Upper lobe of left lung (tissue), 6 donors: ENCODE measurements around the gene RIGI. TPM values are rescaled to one million over a fixed set of nuclear protein-coding genes. Genes with fewer than 3 reads are reported as not detected.

ENCODE experiments used
- ATAC-seq, 2 donors: fragments of 200-7000 bp; cut with Tn5 transposase; one replicate each; pipeline ENCODE4 v1.9.1; 2022; ENCODE audit warnings: mild to moderate bottlenecking in 2 of 2, moderate library complexity in 2 of 2; ENCODE audit not compliant: low FRiP score in 2 of 2
- DNase-seq, 2 donors: peaks; one replicate each; pipeline ENCODE4 v3.0.0-alpha.2; 2019 to 2020
- H3K27ac ChIP-seq, 4 donors: fragments of 200-600 bp; sonication (generic); one replicate each; pipeline ENCODE4 v1.5.1; 2016 to 2019
- H3K27me3 ChIP-seq, 4 donors: fragments of 200-600 bp; sonication (generic); one replicate each; pipeline ENCODE4 v1.5.1; 2017 to 2019
- H3K36me3 ChIP-seq, 4 donors: fragments of 200-600 bp; sonication (generic); one replicate each; pipeline ENCODE4 v1.5.1; 2016 to 2019
- H3K4me1 ChIP-seq, 4 donors: fragments of 200-600 bp; sonication (generic); one replicate each; pipeline ENCODE4 v1.5.1; 2018 to 2019
- H3K4me3 ChIP-seq, 4 donors: fragments of 200-600 bp; sonication (generic); one replicate each; pipeline ENCODE4 v1.5.1; 2017 to 2019; ENCODE audit warnings: mild to moderate bottlenecking in 2 of 4, moderate library complexity in 1 of 4
- H3K9me3 ChIP-seq, 4 donors: fragments of 200-600 bp; sonication (generic); one replicate each; pipeline ENCODE4 v1.5.1; 2018 to 2019
- EP300 ChIP-seq, 4 donors: sonication (generic); formaldehyde crosslinking; IDR thresholded peaks; one replicate each; pipeline ENCODE4 v1.5.1; 2017; ENCODE audit warnings: antibody characterized with exemption in 4 of 4, control low read depth in 2 of 4
- POLR2A ChIP-seq, 4 donors: fragments of 450-650 bp; IDR thresholded peaks; one replicate each; pipeline ENCODE4 v1.5.1; 2016 to 2017; ENCODE audit warnings: antibody characterized with exemption in 4 of 4, mild to moderate bottlenecking in 2 of 4
- POLR2AphosphoS5 ChIP-seq, 2 donors: sonication (generic); formaldehyde crosslinking; IDR thresholded peaks; one replicate each; pipeline ENCODE4 v1.5.1; 2017; ENCODE audit warnings: antibody characterized with exemption in 2 of 2
- WGBS, 2 donors: methylation state at CpG; one replicate each; pipeline ENCODE4 v1.1.5; 2017 to 2018; 5-methylcytosine and 5-hydroxymethylcytosine counted together
- total RNA-seq, 6 donors: library from RNA; depleted of rRNA in 4 of 6; stranded (reverse); fragments of >200 nt in 4 of 6; gene quantifications; one replicate each; pipeline versions ENCODE4 v1.1.0 to v1.2.1, GENCODE V29; 2016 to 2021
- TF ChIP-seq, protein P1 (sequence below), 6 experiments: fragments of 450-650 bp in 4 of 6; fragments of 200-600 bp in 2 of 6; sonication (generic) in 2 of 6; IDR thresholded peaks; one replicate each; pipeline ENCODE4 v1.5.1; 2016 to 2019; ENCODE audit warnings: antibody characterized with exemption in 6 of 6
- donor health status: DM: no; HTN: no; CAD: no; lungs with moderate emphysema.
- donor health status: DM: no; HTN: yes; CAD: no; lungs with severe emphysema.

Gene RIGI
- total RNA-seq, 6 donors from 2014 or later, result 7.8 to 24.1 (median 15.3) TPM

DNA sequence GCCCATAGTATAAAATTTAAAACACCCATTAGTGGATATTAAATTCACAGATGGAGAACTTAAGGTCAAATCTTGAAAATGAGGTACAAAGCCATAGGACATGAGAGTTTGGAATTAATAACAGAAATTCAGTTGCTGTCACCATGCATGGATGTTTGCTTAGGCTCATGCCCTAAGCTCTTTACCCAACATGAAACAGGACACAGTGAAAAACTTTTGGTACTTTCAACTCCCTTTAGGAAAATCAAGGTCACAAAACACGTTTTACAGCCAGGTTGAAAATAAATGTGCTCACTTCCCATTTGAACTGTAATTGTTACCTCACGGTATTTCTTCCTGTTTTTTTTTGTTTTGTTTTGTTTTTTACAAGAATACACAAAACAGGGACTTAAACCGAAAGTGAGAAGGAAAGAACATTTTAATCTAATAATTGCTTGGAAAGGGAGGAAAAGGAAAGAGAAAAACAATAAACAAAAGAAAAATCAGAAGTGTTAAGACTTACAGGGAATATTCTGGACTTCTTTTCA is 32.5 kb upstream of the RIGI start:
- TF ChIP-seq, protein P1, sequence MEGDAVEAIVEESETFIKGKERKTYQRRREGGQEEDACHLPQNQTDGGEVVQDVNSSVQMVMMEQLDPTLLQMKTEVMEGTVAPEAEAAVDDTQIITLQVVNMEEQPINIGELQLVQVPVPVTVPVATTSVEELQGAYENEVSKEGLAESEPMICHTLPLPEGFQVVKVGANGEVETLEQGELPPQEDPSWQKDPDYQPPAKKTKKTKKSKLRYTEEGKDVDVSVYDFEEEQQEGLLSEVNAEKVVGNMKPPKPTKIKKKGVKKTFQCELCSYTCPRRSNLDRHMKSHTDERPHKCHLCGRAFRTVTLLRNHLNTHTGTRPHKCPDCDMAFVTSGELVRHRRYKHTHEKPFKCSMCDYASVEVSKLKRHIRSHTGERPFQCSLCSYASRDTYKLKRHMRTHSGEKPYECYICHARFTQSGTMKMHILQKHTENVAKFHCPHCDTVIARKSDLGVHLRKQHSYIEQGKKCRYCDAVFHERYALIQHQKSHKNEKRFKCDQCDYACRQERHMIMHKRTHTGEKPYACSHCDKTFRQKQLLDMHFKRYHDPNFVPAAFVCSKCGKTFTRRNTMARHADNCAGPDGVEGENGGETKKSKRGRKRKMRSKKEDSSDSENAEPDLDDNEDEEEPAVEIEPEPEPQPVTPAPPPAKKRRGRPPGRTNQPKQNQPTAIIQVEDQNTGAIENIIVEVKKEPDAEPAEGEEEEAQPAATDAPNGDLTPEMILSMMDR (IDR thresholded peaks at IDR 0.05), result no peak
- TF ChIP-seq POLR2A (IDR thresholded peaks at IDR 0.05), result no peak
- TF ChIP-seq POLR2AphosphoS5 (IDR thresholded peaks at IDR 0.05), result no peak
- TF ChIP-seq EP300 (IDR thresholded peaks at IDR 0.05), result no peak
- Histone ChIP-seq H3K27ac (peak overlapping the region in 3 of 4 donors; percentile 18 to 63 (median 57)), H3K27me3 (no peaks in the 10 kb centered on the region), H3K36me3 (no peaks in the 10 kb centered on the region), H3K9me3 (no peaks in the 10 kb centered on the region), H3K4me3 (no peak overlapping the region), H3K4me1 (peaks cover 0 to under 1% (median 0%) of the 10 kb centered on the region in 4 donors)
- DNase-seq (no peak), ATAC-seq (no peak)
- 52 to 55% methylated on average over 3 of the region's 3 CpGs for WGBS, 2 donors

DNA sequence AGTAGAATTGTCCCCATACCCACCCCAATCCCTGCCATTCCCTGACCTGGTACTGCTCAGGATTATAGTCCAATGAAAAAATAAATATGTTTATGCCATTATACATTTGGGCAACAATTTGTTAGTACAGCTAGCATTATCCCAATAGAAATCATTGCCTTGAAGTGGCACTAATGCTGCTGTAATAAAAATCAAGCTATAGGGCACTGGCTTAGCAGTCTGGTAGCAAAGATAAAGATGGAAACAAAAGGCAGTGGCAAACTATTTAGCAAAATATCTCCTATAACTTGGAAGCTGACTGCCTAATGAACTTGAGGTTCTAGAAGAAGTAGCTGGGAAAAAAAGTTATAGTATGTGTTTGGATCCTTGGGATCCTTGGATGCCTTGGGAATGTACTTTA is 28.6 kb upstream of the RIGI start:
- DNase-seq (no peak), ATAC-seq (no peak)
- Histone ChIP-seq H3K27me3 (no peaks in the 10 kb centered on the region), H3K9me3 (no peaks in the 10 kb centered on the region), H3K4me1 (peaks cover 14 to 20% (median 15%) of the 10 kb centered on the region in 4 donors), H3K4me3 (no peak overlapping the region), H3K36me3 (no peaks in the 10 kb centered on the region), H3K27ac (peak overlapping the region in 1 of 4 donors; percentile 22)
- TF ChIP-seq, protein P1 (IDR thresholded peaks at IDR 0.05), result no peak
- TF ChIP-seq POLR2A (IDR thresholded peaks at IDR 0.05), result no peak

DNA sequence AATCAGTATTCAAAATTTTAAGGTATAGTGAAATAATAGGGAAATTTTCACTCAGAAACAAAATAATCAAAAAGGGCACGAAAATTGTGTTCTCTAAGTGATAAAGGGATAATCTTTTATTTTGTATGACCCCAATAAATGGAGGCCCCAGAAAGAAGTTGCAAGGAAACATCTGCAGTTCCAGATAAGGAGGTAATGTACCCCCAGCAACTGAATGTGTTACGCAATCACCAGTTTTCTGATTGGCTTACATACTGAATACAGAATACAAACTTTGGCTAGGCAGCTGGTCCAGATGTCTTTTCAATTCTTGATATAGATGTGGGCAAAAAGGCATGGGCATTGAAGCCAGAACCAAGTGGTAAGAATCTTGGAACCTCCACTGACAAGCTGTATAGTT is 28.1 kb upstream of the RIGI start:
- no peak overlapping the region for H3K4me3 ChIP-seq
- H3K27me3 ChIP-seq, result no peaks in the 10 kb centered on the region
- WGBS, 2 donors, result 62 to 64% methylated on average over 2 of the region's 2 CpGs
- no peaks in the 10 kb centered on the region for H3K9me3 ChIP-seq
- peak overlapping the region in 1 of 4 donors; percentile 22 for H3K27ac ChIP-seq
- no peaks in the 10 kb centered on the region for H3K36me3 ChIP-seq
- H3K4me1 ChIP-seq, result peaks cover 17 to 25% (median 19%) of the 10 kb centered on the region in 4 donors
- DNase-seq, result no peak
- no peak for ATAC-seq
- TF ChIP-seq, protein P1 (IDR thresholded peaks at IDR 0.05), result no peak
- TF ChIP-seq POLR2A (IDR thresholded peaks at IDR 0.05) (no peak), POLR2AphosphoS5 (IDR thresholded peaks at IDR 0.05) (no peak), EP300 (IDR thresholded peaks at IDR 0.05) (no peak)

DNA sequence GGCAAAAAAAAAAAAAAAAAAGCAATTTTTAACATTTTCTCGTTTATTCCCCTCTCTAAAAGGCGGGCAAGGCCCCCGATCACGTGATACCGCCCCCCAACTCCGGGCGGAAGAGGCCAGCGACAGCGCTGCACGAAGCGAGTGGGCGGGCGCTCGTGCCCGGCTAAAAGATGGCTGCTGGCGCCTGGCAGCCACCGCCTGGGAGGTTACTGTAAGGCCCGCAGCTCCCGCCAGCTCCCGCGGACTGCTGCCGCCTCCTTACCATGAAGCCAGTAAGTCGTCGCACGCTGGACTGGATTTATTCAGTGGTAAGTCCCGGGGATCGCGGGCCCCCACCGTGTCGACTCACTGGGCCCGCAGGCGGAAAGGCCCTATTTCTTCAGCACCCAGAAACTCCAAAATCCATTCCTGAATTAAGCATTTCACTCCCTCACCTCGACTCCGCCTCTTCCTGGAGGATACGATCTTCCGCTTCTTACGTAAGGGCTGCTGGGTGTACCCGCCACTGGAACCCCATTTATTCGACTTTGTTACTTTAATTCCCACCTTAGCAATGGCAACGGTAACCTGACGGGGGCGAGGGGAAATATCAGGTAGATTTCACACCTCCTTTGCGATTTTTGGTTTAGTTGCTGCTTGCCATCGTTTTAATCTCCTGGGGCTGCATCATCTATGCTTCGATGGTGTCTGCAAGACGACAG is 26.3 kb upstream of the RIGI start, which contains the start of the genes SMIM27 and TOPORS:
TSS of gene SMIM27 (plus strand) at position 156 of the 701 bp plus-strand sequence. CDS start at position 264, 108 bp downstream.
TSS of gene TOPORS (minus strand) at position 415 of the 701 bp plus-strand sequence. CDS start at position 265, 150 bp downstream.
- H3K27ac ChIP-seq, result peak within 1 kb of the TSS; percentile 91 to 98 (median 94)
- H3K4me3 ChIP-seq, result peak within 1 kb of the TSS; percentile 59 to 81 (median 74)
- DNase-seq (peak; percentile 88 to 97), ATAC-seq (peak; percentile 97 to 98)
- no peaks in the 10 kb centered on the region for H3K36me3 ChIP-seq
- WGBS, 2 donors, result 0% methylated on average over 46 of the region's 46 CpGs
- no peaks in the 10 kb centered on the region for H3K27me3 ChIP-seq
- no peaks in the 10 kb centered on the region for H3K9me3 ChIP-seq
- TF ChIP-seq EP300 (IDR thresholded peaks at IDR 0.05) (peak in 1 of 4 donors; percentile 40), POLR2A (IDR thresholded peaks at IDR 0.05) (peak in 3 of 4 donors; percentile 45 to 93 (median 86)), POLR2AphosphoS5 (IDR thresholded peaks at IDR 0.05) (peak; percentile 68 to 79)
- TF ChIP-seq, protein P1 (IDR thresholded peaks at IDR 0.05), result peak in 1 of 6 experiments; percentile 17
- peaks cover 17 to 29% (median 22%) of the 10 kb centered on the region in 4 donors for H3K4me1 ChIP-seq
